GM23338 (cell line): ENCODE results near the gene RASIP1.

Source experiments
- EZH2phosphoT487 ChIP-seq: fragments of 200-600 bp; sonication (generic); IDR thresholded peaks from one replicate; pipeline ENCODE4 v1.8.1; 2018; ENCODE audit warnings: antibody characterized with exemption; ENCODE audit not compliant: unreplicated experiment
- POLR2AphosphoS5 ChIP-seq: IDR thresholded peaks from 2 replicates; pipeline ENCODE4 v1.6.1; 2016; ENCODE audit warnings: antibody characterized with exemption, low read depth

DNA sequence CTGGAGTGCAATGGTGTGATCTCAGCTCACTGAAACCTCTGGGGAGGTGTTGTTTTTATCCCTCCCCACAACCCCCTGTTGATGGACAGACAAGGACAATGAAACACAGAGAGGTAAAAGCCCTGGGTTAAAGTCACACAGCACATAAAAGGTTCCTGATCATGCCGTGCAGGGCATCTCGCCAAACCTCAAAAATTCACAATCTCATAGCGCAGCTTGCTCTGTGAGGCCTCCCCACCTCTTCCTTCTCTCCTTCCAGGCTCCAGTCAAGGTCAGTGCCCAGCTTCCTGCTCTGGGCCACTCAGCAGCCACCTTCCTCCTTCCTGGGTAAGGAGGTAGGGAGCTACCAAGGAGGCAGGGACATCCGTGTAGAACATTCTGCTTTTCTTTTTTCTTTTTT, 42.4 kb downstream of the RASIP1 start:
- TF ChIP-seq POLR2AphosphoS5, result no peak
- no peak for TF ChIP-seq EZH2phosphoT487
